Fibroblast of skin of left biceps (primary cell): ENCODE measurements around the gene CNNM3.
A peak's percentile ranks its signal among the peaks of the same experiment; 100 is the strongest.
"Not testable (repeated sequence)": the region's sequence is repeated elsewhere in the genome, so short reads cannot be mapped to it uniquely, and the experiment has no call there.

Source experiments
- DNase-seq, 2 experiments: peaks; one replicate each; pipeline ENCODE4 v3.0.0-alpha.2; 2013; ENCODE audit warnings: low read depth in 2 of 2

Gene CNNM3

DNA sequence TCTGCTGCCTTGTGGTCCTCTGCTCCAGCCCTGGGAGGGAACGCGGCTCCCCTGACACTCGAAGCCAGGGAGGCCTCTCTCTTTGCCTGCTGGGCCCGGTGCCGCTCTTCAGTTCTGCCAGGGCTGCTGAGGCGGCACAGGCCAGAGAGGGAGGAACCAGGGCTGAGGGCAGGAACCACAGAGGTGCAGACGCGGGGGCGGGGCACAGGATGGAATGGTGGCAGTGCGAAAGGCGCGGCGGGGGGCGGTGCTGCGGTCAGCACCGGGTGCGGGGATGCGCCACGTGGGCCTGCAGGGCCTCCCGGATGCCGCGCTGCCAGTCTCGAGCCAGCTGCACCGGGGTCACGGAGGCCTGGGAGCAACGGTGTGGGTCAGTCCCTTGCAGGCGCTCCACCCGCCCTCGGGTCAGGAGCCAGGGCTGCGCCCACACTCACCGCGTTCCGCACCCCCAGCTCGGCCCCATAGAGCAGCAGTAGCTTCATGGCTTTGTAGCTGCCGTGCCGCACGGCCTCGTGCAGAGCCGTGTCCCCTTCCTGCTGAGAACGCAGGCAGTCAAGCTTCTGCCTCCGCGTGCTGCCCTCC, 23.3 kb downstream of the CNNM3 start:
- DNase-seq = no peak

DNA sequence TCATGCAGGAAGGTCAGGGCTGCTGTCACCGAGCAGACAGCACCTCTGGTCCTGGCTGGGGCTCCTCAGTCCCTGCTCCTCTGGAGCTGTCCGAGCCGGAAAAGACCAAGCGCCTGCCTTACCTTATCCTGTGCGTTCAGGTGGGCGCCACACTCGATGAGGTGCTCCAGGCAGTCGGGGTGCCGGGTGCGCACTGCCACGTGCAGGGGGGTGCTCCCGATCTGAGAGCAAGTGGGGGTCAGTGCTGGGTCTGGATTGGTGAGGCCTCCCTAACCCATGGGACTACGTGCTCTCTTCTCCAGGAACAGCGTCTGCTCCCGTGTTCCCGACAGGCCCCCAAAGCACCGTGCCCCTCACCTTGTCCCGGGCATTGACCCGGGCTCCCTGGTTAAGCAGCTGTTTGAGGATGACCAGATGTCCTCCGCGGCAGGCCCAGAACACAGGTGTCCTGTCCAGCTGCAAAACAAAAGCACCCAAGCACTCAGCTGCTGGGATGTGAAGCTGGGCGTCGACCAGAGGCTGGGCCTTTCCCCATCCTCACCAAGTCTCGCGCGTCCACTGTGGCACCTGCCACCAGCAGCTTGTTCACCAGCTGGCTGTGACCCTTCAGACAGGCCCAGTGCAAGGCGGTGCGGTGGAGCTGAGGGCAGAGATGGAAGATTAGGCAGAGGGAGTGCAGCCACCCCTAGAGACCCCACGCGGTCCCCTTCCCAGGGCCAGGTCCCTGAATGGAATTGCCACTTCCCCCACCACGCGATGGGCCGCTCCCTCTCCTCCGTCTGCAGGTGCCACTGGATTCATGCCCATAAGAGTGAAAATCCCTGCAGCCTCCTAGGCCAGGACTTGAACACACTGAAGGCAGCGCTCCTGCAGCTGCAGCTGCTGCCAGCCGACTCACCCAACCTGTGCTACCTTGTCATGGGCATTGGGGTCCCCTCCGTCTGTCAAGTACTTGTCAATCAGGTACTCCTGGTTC, 24.1 kb downstream of the CNNM3 start:
- DNase-seq = no peak

DNA sequence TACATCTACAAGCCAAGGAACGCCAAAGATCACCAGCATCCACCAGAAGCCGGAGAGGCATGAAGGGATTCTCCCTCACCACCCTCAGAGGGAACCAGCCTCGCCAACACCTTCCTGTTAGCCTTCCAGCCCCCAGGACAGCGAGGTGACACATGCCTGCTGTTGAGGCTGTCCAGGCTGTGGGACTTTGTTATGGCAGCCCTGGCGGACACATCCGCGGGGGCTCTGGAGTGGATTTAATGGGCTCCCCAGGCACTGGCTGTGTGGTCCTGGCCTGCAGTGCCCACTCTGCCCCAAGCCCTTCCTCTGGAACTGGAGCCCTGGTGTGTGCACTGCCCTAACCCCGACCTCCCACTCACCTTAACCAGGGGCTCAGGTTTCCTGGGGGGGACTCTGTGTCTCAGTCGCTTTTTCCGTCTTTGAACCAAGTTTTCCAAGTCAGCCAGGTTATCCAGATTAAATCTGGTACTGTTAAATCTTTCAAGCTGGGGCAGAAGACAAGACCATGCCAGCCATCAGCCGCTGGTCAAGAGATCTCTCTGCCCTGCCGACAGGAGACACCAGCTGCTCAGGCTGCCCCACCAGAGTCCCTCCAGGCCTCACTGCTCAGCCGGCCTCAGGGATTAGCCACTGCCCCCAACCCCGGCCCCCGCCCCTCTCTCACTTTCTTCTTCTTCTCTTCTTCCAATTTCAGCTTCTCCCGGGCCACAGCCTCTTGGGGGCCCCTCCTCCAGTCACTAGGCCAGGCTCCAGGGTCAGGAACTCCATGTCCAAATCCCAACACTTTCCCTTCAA, 25.8 kb downstream of the CNNM3 start:
- DNase-seq = no peak

DNA sequence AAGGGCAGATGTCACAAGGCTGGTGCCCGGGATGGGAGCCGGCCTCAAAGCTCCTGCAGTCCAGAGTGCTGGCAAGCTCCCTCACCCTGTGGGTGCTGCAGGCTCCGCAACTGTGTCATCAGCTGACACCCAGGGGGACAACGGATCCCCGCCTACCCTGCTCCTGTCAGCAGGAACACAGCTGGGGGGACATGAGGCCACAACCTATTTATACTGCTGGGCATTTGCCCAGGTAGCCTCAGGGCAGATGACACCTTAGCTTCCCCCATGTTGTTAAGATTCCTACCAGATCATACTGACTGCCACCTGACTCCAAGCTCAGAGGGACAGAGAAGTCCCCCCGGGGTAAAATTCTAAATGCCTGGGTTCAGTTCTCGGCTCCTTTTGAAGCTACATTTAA, 26.5 kb downstream of the CNNM3 start:
- DNase-seq = no peak

DNA sequence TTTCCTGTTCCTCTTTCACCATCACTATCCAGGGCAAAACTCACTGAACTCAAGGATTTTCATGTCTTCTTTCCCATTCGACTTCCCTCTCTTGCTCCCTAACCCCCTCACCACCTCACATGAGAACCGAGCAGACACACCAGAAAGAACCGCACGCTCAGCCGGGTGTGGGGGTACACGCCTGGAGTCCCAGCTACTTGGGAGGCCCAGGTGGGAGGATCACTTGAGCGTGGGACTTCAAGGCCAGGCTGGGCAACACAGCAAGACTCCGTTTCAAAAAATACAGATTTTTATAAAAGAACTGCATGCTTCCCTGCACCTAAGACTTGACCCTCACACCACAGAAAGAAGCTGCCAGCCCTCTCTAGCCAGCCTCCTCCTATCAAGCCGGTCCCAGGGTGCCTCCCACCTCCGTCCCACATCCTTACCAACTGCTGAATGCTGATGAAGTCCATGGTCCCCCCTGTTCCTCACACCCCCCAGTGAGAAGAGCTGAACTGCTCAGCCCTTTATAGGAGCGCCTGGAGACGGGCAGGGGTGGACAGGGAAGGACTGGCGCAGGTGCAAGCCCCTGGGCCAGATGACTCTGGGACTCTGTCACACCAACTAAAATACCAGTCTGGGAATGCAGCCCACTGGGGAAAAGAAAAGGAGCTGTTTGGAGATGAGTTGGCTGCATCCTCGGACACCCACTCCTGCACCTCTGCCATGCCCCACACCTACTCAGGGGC, 27.6 kb downstream of the CNNM3 start, which contains the start of gene ANKRD23:
Gene ANKRD23 (minus strand): TSS at position 484 of the 731 bp plus-strand sequence. CDS start 29 bp downstream, at position 455.
- no peak for DNase-seq

DNA sequence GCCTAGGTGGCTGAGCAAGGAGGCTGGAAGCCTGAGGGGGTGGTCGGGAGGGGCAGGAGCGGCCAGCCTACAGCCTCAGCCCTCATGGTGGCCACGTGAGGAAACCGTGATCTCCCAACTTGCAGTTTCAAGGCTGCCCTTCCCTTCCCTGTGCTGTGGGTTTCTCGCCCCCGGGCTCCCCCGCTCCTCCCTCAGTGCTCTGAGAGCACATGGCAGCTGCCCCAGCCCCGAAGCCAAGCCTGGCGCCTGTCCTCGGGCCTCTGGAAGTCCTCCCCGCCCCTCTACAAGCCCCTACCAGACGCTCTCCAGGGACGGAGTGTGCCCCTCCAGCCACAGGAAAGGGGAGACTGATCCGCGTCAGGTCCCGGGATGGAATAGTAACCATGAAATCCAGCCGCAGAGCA, 28.3 kb downstream of the CNNM3 start:
- DNase-seq = no peak

DNA sequence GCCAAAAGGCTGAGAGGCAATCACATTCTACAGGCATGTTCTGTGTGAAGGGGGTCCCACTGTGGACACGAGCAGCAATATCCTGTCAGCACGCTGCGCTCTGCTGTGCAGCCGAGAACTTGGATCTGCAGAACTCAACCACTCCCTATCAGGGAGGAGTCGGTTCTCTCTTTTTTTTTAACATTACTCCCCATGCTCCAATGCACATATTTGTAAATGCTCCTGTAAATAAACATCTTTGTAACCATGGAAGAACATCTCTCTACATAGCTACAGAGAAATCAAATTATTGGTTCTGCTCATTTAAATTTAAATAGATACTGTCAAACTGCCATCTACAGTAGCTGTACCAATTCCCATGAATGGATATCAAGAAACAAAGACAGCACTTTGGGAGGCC, 30.8 kb downstream of the CNNM3 start:
- DNase-seq = no peak

DNA sequence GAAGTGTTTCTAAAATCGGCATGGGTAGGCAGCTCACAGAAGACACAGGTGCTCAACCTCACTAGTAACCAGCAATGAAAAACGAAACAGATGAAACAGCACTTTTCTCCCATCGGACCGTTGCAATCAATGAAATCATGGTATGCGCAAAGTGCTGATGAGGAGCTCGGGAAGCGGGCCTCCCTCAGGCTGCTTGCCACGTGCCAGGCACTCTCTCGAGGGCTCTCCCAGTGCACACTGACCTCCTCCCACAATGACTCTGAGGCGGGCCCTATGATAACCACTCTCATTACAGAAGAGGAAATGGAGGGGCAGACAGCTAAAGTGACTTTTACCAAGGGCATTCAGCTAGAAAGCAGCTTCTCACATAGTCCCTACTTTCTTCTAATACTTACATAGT, 31.5 kb downstream of the CNNM3 start:
- DNase-seq = no peak

DNA sequence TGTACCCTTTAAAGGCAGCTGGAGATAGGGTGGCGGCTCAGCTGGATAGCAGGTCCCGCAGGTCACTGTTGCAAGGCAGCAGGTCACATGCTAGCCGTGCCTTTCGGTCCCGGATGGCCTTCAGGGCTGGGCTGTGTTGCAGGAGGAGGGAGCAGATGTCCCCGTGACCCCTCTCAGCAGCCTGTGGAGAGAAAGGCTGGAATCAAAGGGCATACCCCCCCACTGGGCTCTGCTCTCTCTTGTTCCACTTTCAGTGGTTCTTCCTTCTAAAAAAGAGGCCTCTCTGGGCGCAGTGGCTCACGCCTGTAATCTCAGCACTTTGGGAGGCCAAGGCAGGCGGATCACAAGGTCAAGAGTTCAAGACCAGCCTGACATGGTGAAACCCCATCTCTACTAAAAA, 32.2 kb downstream of the CNNM3 start:
- DNase-seq = no peak

DNA sequence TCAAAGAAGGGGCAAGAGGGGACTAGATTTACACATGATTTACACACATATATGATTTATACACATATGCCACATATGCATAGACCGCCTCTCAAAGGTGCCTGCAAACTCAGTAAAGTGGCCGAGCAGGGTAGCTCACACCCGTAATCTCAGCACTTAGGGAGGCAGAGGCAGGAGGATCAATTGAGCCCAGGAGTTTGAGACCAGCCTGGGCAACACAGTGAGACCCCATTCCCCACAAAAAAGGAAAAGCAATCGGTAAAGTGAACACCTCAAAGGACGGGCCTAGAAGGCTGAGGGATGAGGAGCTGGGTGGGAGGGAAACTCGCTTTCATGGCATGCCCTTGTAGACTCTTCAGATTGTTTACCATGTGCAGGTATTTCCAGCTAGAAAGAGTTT, 36.6 kb downstream of the CNNM3 start:
- DNase-seq = no peak

DNA sequence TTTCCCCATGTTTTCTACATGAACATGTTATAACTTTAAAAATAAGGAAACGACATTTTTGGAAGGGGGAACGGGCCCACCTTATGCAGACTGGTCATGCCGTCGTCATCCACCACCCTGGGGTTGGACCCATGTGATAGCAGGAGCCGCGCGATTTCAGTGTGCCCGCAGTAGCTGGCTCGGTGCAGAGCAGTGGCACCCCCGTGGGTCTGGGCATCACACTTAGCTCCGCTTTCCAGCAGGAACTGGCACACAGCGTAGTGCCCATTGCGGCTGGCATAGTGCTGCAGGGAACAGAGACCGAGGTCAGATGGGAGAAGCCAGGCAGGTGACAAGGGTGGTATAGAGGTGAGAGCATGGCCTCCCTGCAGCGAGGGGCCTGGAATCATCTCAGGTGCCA, 37.3 kb downstream of the CNNM3 start:
- DNase-seq = no peak

DNA sequence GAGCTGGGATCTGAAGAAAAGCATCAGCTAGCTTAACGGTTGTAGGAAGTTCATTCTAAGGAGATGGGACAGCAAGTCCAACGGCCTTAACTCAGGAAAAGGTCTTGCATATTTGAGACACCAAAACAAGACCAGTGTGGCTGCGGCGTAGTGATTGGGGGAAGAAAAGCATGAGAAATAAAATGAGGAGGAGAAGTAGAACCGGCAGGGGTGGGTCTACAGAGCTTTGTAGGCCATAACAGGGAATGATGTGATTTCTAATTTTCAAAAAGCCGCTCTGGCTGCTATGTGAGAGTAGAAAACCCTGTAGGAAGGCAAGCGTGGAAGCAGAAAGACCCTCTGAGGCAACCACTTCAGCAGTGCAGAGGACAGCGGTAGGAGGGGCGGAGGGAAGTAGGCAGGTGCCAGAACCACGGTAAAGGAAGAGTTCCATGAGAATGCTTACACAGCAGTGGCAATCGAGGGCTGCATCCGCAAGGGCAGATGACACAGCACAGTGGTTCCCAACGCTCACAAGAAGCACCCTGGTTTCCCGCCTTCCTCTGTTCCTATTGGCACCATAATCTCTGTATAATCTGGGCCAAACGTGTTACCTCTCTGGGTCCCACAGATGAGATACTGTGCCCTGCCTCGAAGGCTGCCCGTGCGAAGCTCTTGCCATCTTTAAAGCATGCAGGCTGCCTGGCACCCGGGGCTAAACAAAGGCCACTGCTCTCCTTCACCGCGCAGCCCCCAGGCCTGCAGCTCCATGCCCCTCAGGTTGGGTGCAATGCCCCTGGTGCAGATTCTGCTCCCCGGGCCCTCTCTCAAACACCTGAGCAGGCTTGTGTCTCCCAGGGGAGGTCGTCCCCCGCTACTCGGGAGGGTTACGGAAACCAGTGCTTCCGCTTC, 41.0 kb downstream of the CNNM3 start:
- DNase-seq = no peak

DNA sequence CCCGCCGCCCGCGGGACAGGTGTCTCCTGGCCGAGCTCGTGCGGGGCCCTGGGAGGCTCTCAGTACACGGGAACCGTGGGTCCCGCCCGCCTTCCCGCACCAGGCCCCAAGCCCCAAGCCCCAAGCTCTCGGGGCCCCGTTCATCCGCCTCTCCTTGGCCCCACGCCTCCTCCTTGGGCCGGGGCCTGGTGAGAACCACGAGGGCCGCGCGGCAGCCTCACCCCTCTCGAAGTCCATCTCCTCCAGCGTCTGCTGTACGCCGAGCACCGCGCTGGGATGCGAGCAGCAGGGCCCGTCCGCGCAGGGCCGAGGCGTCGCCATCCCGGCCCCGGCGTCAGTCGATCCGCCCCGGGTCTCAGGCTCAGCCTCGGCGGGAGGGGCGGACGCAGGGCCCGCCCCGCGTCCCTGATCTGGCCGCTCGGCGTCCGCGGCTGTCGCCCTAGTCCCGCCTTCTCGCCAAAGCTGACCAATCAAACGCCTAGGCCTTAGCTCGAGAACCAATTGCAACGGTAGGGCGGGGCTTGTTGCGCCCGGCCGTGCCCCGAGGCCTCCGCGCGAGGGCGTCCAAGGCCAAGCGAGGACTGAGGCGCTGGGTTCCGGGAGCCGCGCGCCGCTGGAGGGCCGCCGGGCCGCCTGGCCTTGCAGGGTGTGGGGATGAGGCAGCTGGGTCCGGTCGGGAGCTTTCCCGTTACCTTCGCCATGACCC, 41.8 kb downstream of the CNNM3 start, which contains the start of gene ANKRD39:
Gene ANKRD39 (minus strand): TSS at position 350 of the 706 bp plus-strand sequence. CDS start 29 bp downstream, at position 321.
- DNase-seq = peak; percentile 94 to 95

DNA sequence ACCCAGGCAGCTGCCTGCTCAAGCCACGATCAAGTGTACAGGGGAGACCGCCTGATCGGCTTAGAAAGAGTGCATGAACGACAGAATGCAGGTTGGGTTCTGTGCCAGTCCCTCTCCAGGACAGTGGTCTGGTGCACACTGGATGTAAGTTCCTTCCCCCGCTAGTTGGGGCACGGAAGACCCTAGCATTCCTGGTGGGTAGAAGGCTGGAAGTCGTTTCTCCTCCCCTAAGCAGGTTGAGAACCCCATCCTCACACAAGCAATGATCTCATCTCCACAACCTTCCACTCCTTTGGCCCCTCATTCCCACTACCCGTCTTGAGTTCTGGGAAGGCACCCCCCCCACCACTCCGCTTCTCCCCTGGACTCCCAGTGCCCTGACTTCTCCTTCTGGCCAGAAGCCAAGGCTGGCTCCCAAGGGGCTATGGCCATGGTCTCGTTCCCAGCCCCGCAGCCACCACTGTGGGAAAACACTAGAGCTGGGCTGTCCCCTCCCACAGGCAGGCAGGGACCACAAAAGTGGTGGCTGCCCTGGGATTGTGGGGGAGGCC, 43.1 kb downstream of the CNNM3 start:
- DNase-seq = no peak

DNA sequence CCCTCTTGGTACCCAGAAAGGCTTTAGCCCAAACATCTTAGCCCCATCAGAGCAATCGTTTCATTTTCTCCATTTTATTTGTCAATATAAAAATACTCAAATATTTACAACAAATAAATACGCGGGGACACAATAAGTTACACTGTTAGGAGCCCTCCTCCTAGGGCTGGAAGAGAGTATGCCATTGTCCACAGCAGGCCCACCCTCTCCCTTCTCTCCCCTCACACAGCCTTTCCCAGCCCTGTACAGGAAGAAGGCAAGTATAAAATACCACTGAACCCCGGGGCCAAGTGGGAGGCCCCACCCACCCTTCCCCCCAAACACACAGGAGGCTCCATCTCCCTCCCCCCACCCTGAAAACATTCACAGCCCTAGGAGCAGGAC, 43.6 kb downstream of the CNNM3 start:
- no peak for DNase-seq

DNA sequence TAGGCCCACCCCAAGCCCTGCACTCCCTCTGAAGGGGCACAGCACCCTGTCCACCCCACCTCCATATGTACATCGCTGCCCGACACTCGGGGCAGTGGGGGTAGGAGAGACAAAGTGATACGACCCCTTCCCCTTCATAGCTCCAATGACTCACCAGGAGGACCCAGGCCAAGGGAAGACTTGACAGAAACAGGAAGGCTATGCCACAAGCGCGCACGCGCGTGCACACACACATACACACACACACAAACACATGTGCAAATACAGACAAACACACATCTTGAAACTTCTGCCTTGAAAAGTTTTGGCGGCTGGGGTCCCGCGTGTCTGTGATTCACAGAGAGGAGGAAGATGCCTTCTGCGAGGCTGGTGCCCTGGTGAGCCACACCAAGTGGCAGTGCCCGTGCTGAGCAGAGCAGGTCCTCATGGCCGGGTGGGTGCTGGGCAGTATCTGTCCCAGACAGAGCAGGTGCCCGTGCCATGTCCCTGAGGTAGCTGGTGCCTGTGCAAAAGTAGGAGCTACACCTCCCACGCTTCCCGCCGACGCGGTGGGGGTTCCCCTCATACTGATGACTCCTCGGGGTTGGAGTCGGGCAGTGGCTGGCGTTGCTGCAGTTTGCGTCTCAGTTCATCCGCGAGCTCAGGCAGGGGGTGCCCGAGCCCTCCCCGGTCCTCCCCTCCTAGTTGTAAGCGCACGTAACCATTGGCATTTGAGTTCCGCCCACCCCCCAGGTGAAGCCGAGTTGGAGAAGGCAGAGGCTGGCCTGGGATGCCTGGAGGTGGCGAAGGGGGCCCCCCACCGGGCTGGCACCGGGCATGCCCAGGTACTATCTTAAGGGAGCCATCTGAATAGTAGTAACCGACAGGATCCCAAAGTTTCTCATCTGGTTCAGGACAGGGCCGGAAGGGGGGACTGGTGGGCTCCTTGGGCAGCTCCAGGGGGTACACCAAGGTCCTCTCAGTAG, 44.3 kb downstream of the CNNM3 start:
- DNase-seq = no peak

DNA sequence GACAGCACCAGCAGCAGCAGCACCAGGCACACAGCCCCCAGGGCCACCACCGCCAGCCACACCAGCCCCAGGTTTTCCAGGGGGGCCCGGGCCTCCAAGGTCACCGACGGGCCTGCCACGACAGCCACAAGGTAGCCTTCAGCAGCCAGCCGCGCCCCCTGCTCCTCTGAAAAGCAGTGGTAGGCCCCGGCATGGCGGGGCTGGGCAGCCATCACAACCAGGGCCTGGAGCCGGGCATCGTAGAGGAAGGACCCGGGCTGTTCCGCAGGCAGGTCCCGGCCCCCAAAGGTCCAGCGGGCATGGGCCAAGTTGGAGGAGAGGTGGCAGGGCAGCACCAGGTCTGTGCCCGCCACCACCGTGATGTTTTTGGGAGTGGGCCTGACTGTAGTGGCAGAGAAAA, 45.0 kb downstream of the CNNM3 start:
- no peak for DNase-seq

DNA sequence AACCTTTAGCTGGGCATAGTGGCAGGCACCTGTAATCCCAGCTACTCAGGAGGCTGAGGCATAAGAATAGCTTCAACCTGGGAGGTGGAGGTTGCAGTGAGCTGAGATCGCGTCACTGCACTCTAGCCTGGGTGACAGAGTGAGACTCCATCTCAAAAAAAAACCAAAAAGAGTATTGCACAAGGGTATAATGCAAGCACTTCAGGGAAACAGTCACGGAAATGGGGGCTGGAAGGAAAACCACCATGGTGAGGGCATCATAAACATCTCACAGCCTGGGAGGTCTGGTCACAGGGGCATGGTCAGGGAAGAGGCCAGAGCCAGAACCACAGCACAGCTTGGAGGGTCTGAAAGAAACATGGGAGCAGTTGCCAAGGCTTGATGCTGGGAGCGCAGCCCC, 47.0 kb downstream of the CNNM3 start:
- not testable (repeated sequence) for DNase-seq
